DMS153 treated with DMSO at 0.1 percent for 48 hours (cell line): ENCODE results near the gene KIF4A.
"Not testable (repeated sequence)": the region's sequence is repeated elsewhere in the genome, so short reads cannot be mapped to it uniquely, and the experiment has no call there.

ENCODE experiments used
- DNase-seq: peaks from one replicate; lab custom pipeline; 2025; ENCODE audit not compliant: unreplicated experiment; lab: John Stamatoyannopoulos, UW

KIF4A gene, protein sequence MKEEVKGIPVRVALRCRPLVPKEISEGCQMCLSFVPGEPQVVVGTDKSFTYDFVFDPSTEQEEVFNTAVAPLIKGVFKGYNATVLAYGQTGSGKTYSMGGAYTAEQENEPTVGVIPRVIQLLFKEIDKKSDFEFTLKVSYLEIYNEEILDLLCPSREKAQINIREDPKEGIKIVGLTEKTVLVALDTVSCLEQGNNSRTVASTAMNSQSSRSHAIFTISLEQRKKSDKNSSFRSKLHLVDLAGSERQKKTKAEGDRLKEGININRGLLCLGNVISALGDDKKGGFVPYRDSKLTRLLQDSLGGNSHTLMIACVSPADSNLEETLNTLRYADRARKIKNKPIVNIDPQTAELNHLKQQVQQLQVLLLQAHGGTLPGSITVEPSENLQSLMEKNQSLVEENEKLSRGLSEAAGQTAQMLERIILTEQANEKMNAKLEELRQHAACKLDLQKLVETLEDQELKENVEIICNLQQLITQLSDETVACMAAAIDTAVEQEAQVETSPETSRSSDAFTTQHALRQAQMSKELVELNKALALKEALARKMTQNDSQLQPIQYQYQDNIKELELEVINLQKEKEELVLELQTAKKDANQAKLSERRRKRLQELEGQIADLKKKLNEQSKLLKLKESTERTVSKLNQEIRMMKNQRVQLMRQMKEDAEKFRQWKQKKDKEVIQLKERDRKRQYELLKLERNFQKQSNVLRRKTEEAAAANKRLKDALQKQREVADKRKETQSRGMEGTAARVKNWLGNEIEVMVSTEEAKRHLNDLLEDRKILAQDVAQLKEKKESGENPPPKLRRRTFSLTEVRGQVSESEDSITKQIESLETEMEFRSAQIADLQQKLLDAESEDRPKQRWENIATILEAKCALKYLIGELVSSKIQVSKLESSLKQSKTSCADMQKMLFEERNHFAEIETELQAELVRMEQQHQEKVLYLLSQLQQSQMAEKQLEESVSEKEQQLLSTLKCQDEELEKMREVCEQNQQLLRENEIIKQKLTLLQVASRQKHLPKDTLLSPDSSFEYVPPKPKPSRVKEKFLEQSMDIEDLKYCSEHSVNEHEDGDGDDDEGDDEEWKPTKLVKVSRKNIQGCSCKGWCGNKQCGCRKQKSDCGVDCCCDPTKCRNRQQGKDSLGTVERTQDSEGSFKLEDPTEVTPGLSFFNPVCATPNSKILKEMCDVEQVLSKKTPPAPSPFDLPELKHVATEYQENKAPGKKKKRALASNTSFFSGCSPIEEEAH

GRCh38 chrX:70289793-70290770, at the start of gene KIF4A, which contains the start of gene PDZD11:
TSS of gene KIF4A (plus strand) at chrX:70290104. CDS start at chrX:70290459, 355 bp downstream.
TSS of gene PDZD11 (minus strand) at chrX:70289927. CDS start at chrX:70289341, 586 bp downstream.
- peak; percentile 28 for DNase-seq

- DNase-seq, result no peak
Observed at GRCh38 chrX:70240751-70241150, 49.2 kb upstream of the KIF4A start.

DNA sequence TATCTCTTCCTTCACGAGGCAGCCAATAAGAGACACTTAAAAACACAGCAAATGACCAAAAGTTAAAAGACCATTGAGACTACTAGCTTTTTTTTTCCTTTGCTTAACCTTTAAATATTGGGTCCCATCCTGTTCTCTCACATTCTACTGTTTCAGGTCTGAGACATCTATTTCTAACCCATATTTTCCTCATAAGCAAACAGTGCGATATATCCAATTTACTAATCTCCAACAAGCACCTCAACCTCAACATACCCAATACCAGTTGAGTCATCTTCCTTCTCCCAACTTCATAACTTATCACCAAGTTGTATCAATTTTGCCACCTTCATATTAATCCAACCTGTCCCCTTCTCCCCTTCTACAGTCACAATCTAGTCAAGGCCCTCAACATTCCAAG, 48.4 kb upstream of the KIF4A start:
- DNase-seq, result no peak

- DNase-seq, result not testable (repeated sequence)
Observed at GRCh38 chrX:70243601-70244000, 46.3 kb upstream of the KIF4A start.

DNA sequence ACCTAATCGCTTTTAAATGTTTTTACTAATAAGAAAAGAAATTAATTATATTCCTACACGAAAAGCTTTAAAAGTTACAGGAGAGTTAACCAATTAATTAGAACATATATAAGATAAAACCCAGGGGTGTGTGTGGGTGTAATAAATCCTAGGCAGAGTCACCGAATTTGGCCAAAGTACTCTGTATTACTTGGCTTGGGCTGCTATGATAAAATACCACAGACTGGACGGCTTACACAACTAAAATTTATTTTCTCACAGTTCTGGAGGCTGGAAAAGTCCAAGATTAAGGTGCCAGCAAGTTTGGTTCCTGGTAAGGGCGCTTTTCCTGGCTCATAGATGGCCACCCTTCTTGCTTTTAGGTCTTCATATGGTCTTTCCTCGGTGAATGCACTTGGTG, 45.0 kb upstream of the KIF4A start:
- no peak for DNase-seq

GRCh38 chrX:70247252-70247651, 42.7 kb upstream of the KIF4A start:
- no peak for DNase-seq

DNA sequence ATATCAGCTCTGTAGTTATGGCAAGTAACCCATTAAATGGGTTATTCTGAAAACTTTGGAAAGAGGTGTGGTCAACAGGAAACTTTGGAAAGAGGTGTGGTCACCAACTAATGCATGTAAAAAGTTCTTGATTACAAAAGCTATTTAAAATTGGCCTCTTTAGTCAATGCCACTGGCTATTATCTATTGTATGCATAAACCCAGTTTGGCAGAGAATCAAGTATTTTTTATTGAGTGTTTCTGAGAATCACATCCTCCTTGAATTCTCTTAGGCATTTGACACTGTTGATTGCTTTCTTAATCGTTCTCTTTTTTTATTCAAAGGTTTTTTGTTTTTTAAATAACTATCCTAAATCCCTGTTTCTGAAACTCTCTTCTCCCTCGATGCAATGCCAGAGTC, 37.4 kb upstream of the KIF4A start:
- DNase-seq, result no peak

- DNase-seq, result no peak
Observed at GRCh38 chrX:70253377-70254062, 36.4 kb upstream of the KIF4A start.

GRCh38 chrX:70254063-70254400, 35.9 kb upstream of the KIF4A start:
- DNase-seq, result no peak

DNA sequence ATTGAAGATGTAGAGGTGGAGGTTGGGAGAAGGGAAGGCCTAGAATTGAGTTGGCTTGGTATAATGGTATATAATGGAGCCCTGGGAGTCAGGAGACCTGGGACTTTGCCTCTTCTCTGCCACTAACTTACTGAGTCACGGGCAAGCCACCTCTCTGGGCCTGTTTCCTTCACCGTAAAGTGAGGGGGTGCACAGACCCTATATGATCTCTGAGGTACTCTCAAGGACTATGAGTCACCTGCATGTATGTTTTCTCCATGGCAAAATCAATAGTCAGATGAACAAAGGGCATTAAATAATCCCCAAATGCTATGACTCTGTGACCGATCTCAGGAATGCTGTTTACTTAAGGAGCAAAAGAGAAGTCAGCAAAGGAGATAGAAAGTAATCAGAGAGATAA, 35.0 kb upstream of the KIF4A start:
- no peak for DNase-seq

DNA sequence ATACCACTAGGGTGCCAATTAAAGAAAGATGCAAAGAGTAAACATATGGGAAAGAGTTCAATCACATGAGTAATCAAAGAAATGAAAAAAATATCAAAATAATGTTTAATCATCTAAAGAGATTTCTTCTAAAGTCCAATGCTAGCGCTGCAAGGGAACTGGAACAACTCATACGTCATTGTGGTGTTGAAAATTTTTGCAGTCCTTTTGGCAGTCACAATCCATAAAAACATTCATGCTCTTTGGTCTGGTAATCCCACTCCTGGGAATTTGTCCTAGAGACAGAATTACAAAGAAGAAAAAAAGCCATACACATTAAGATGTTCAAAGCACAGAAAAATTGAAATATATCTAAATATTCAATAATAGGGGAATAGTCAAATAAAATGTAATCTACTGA, 34.5 kb upstream of the KIF4A start:
- no peak for DNase-seq

GRCh38 chrX:70257423-70258288, 32.2 kb upstream of the KIF4A start:
- no peak for DNase-seq

DNA sequence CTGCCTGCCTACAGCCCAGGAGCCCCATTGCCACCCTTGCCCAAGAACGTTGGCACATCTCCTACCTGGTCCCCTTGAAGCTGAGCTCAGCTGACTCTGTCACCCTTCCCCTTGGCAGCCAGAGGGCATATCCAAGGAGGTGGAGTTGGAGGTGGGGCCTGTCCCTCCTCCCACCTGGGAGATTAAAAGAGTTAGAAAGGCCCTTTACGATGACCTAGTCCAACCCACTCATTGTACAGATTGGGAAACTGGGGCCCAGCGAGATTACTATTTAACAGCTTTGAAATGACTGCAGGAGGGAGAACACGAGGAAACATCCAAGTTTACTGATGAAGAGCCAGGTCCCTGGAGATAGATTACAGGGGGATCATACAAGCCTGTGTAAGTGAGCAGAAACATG, 29.8 kb upstream of the KIF4A start, which contains the start of gene P2RY4:
TSS of gene P2RY4 (minus strand) at position 101 of the 400 bp plus-strand sequence. CDS start 580 bp downstream, outside the sequence.
- DNase-seq, result no peak

DNA sequence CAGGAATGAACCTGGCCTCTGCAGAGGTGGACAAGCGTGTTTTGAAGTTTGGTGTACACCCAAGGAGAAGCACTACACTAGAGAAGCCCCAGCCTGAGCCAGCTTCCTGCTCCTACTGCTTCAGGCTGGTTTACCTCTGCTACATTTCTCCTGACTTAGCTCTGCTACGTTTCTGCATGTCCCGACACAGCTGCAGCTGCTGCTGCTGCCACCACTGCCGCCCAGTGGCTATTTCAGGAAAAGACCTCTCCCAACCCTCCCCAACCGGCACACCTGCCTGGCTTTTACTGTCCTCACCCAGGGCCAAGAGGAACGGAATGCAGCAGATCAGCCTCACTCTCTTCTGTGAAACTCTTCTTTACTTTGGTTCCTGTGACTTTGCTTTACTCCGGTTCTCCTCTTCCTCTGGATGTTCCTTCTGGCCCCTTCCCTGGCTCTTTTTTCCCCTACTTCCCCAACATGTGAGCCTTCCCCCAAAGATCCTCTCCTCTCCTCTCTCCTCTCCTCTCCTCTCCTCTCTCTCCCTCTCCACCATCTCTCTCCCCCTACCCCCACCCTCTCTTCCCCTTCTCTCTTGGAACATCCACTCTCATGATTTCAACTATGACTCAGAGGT, 26.8 kb upstream of the KIF4A start:
- DNase-seq, result peak; percentile 53

GRCh38 chrX:70264784-70265183, 25.1 kb upstream of the KIF4A start:
- DNase-seq, result no peak

GRCh38 chrX:70268034-70268433, 21.9 kb upstream of the KIF4A start, which contains the start of gene ARR3:
TSS of gene ARR3 (plus strand) at chrX:70268334. CDS start at chrX:70269386, 1,052 bp downstream.
- DNase-seq, result no peak

DNA sequence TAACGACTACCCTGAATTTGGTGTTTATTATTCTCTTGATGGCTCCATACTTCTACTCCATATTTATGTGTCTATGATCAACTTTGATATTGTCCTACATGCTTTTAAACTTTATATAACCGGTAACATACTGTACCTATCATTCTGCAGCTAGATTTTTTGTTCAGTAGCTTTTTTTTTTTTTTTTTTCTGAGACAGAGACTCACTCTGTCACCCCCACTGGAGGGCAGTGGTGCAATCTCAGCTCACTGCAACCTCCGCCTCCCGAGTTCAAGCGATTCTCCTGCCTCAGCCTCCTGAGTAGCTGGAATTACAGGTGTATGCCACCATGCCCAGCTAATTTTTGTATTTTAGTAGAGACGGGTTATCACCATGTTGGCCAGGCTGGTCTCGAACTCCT, 15.9 kb upstream of the KIF4A start:
- DNase-seq, result not testable (repeated sequence)

GRCh38 chrX:70279081-70279480, 10.8 kb upstream of the KIF4A start:
- no peak for DNase-seq
